ENCODE measurements around the gene AFG1L.

The AFG1L gene

GRCh38 chr6:108476847-108477430 is 182.1 kb downstream of the AFG1L start:
- Histone ChIP-seq H4K20me1 (ENCODE audit: insufficient read depth, low read length) (no peaks in the 10 kb centered on the region), H3K79me2 (ENCODE audit: low read length) (no peaks in the 10 kb centered on the region), H3K4me2 (ENCODE audit: low read length) (no peak overlapping the region), H2AFZ (ENCODE audit: low read depth, low read length) (no peak overlapping the region), H3K4me1 (ENCODE audit: low read length) (no peaks in the 10 kb centered on the region), H3K4me3 (ENCODE audit: low read length) (no peak overlapping the region), H3K27me3 (ENCODE audit: low read depth, low read length) (no peaks in the 10 kb centered on the region), H3K36me3 (replicated peaks; ENCODE audit: low read depth, low read length) (no peaks in the 10 kb centered on the region), H3K27ac (ENCODE audit: low read length) (no peak overlapping the region), H3K9me3 (ENCODE audit: insufficient read depth, low read length) (no peaks in the 10 kb centered on the region), H3K9ac (ENCODE audit: low read length) (no peak overlapping the region)
- TF ChIP-seq CTCF (IDR thresholded peaks at IDR 0.05; ENCODE audit: low read depth, low read length) (no peak), EZH2phosphoT487 (IDR thresholded peaks at IDR 0.05; ENCODE audit: low read depth) (no peak)

GRCh38 chr6:108482559-108482958 is 187.7 kb downstream of the AFG1L start:
- Histone ChIP-seq H4K20me1 (ENCODE audit: insufficient read depth, low read length) (no peaks in the 10 kb centered on the region), H3K27ac (ENCODE audit: low read length) (no peak overlapping the region), H3K4me3 (ENCODE audit: low read length) (no peak overlapping the region), H3K9me3 (ENCODE audit: insufficient read depth, low read length) (no peaks in the 10 kb centered on the region), H3K36me3 (replicated peaks; ENCODE audit: low read depth, low read length) (no peaks in the 10 kb centered on the region), H3K4me1 (ENCODE audit: low read length) (no peaks in the 10 kb centered on the region), H3K4me2 (ENCODE audit: low read length) (no peak overlapping the region), H3K27me3 (ENCODE audit: low read depth, low read length) (no peaks in the 10 kb centered on the region), H2AFZ (ENCODE audit: low read depth, low read length) (no peak overlapping the region), H3K9ac (ENCODE audit: low read length) (no peak overlapping the region), H3K79me2 (ENCODE audit: low read length) (no peaks in the 10 kb centered on the region)
- no peak for TF ChIP-seq EZH2phosphoT487 (IDR thresholded peaks at IDR 0.05; ENCODE audit: low read depth)
- TF ChIP-seq CTCF (IDR thresholded peaks at IDR 0.05; ENCODE audit: low read depth, low read length): no peak

GRCh38 chr6:108484016-108484415 is 189.2 kb downstream of the AFG1L start:
- H3K36me3 ChIP-seq (replicated peaks; ENCODE audit: low read depth, low read length): no peaks in the 10 kb centered on the region
- no peak overlapping the region for H3K27ac ChIP-seq (ENCODE audit: low read length)
- H3K27me3 ChIP-seq (ENCODE audit: low read depth, low read length): no peaks in the 10 kb centered on the region
- H3K9me3 ChIP-seq (ENCODE audit: insufficient read depth, low read length): no peaks in the 10 kb centered on the region
- H4K20me1 ChIP-seq (ENCODE audit: insufficient read depth, low read length): no peaks in the 10 kb centered on the region
- no peak overlapping the region for H3K4me2 ChIP-seq (ENCODE audit: low read length)
- H3K4me1 ChIP-seq (ENCODE audit: low read length): no peaks in the 10 kb centered on the region
- no peaks in the 10 kb centered on the region for H3K79me2 ChIP-seq (ENCODE audit: low read length)
- no peak overlapping the region for H3K4me3 ChIP-seq (ENCODE audit: low read length)
- H2AFZ ChIP-seq (ENCODE audit: low read depth, low read length): no peak overlapping the region
- no peak overlapping the region for H3K9ac ChIP-seq (ENCODE audit: low read length)
- TF ChIP-seq CTCF (IDR thresholded peaks at IDR 0.05; ENCODE audit: low read depth, low read length): no peak
- no peak for TF ChIP-seq EZH2phosphoT487 (IDR thresholded peaks at IDR 0.05; ENCODE audit: low read depth)

GRCh38 chr6:108489699-108490098 is 194.8 kb downstream of the AFG1L start:
- Histone ChIP-seq H4K20me1 (ENCODE audit: insufficient read depth, low read length) (no peaks in the 10 kb centered on the region), H3K36me3 (replicated peaks; ENCODE audit: low read depth, low read length) (no peaks in the 10 kb centered on the region), H3K4me3 (ENCODE audit: low read length) (no peak overlapping the region), H3K4me2 (ENCODE audit: low read length) (no peak overlapping the region), H2AFZ (ENCODE audit: low read depth, low read length) (no peak overlapping the region), H3K9ac (ENCODE audit: low read length) (no peak overlapping the region), H3K79me2 (ENCODE audit: low read length) (no peaks in the 10 kb centered on the region), H3K27me3 (ENCODE audit: low read depth, low read length) (no peaks in the 10 kb centered on the region), H3K27ac (ENCODE audit: low read length) (no peak overlapping the region), H3K4me1 (ENCODE audit: low read length) (no peaks in the 10 kb centered on the region), H3K9me3 (ENCODE audit: insufficient read depth, low read length) (no peaks in the 10 kb centered on the region)
- no peak for TF ChIP-seq EZH2phosphoT487 (IDR thresholded peaks at IDR 0.05; ENCODE audit: low read depth)
- TF ChIP-seq CTCF (IDR thresholded peaks at IDR 0.05; ENCODE audit: low read depth, low read length): no peak

All from OCI-LY3 (cell line).